Measurements from ENCODE around the gene ERCC6L2.

ERCC6L2 gene

GRCh38 chr9:95857124-95857523, 18.4 kb upstream of the ERCC6L2 start:
- Histone ChIP-seq H3K9me3 (no peaks in the 10 kb centered on the region), H3K27me3 (no peaks in the 10 kb centered on the region), H3K36me3 (no peaks in the 10 kb centered on the region), H3K4me3 (ENCODE audit: low read depth, low read length) (no peak overlapping the region), H3K4me1 (peaks cover 30% of the 10 kb centered on the region)
- TF ChIP-seq CTCF (IDR thresholded peaks at IDR 0.05; ENCODE audit: low read depth, low read length): no peak
- peak; percentile 85 for DNase-seq

- no peak for DNase-seq
- Histone ChIP-seq H3K4me3 (ENCODE audit: low read depth, low read length) (no peak overlapping the region), H3K4me1 (peaks cover 30% of the 10 kb centered on the region), H3K27me3 (no peaks in the 10 kb centered on the region), H3K9me3 (no peaks in the 10 kb centered on the region), H3K36me3 (no peaks in the 10 kb centered on the region)
- no peak for TF ChIP-seq CTCF (IDR thresholded peaks at IDR 0.05; ENCODE audit: low read depth, low read length)
Observed at GRCh38 chr9:95857896-95858295, 17.6 kb upstream of the ERCC6L2 start.

- TF ChIP-seq CTCF (IDR thresholded peaks at IDR 0.05; ENCODE audit: low read depth, low read length): no peak
- Histone ChIP-seq H3K4me1 (peaks cover 9% of the 10 kb centered on the region), H3K27me3 (no peaks in the 10 kb centered on the region), H3K36me3 (no peaks in the 10 kb centered on the region), H3K9me3 (no peaks in the 10 kb centered on the region), H3K4me3 (ENCODE audit: low read depth, low read length) (no peak overlapping the region)
- DNase-seq: no peak
Observed at GRCh38 chr9:95862343-95862742, 13.1 kb upstream of the ERCC6L2 start.

GRCh38 chr9:95864852-95865580, 10.5 kb upstream of the ERCC6L2 start:
- Histone ChIP-seq H3K27me3 (no peaks in the 10 kb centered on the region), H3K4me1 (no peaks in the 10 kb centered on the region), H3K36me3 (no peaks in the 10 kb centered on the region), H3K9me3 (no peaks in the 10 kb centered on the region), H3K4me3 (ENCODE audit: low read depth, low read length) (no peak overlapping the region)
- no peak for TF ChIP-seq CTCF (IDR thresholded peaks at IDR 0.05; ENCODE audit: low read depth, low read length)
- no peak for DNase-seq

- Histone ChIP-seq H3K9me3 (no peaks in the 10 kb centered on the region), H3K4me3 (ENCODE audit: low read depth, low read length) (no peak overlapping the region), H3K27me3 (no peaks in the 10 kb centered on the region), H3K4me1 (no peaks in the 10 kb centered on the region), H3K36me3 (no peaks in the 10 kb centered on the region; the same call in 1 of the 2 replicates)
- TF ChIP-seq CTCF (IDR thresholded peaks at IDR 0.05; ENCODE audit: low read depth, low read length): no peak
- no peak for DNase-seq
Observed at GRCh38 chr9:95870352-95870751, 5.1 kb upstream of the ERCC6L2 start.

- Histone ChIP-seq H3K4me3 (ENCODE audit: low read depth, low read length) (no peak overlapping the region), H3K9me3 (no peaks in the 10 kb centered on the region), H3K4me1 (no peaks in the 10 kb centered on the region), H3K27me3 (no peaks in the 10 kb centered on the region), H3K36me3 (no peaks in the 10 kb centered on the region; the same call in 1 of the 2 replicates)
- DNase-seq: no peak
- TF ChIP-seq CTCF (IDR thresholded peaks at IDR 0.05; ENCODE audit: low read depth, low read length): no peak
Observed at GRCh38 chr9:95870906-95871305, 4.6 kb upstream of the ERCC6L2 start.
